Astrocyte of the cerebellum (primary cell): Measurements from ENCODE around the gene TMEM140.

Source experiments
- DNase-seq: peaks from one replicate; pipeline ENCODE4 v3.0.0-alpha.2; 2011; ENCODE audit warnings: low read depth
- H3K4me3 ChIP-seq: 2 replicates; pipeline ENCODE4 v1.5.1; 2011; ENCODE audit warnings: mild to moderate bottlenecking, low read depth, low read length, moderate library complexity
- CTCF ChIP-seq: IDR thresholded peaks from 2 replicates; pipeline ENCODE4 v1.5.1; 2012; ENCODE audit warnings: low read length, low read depth, moderate library complexity, mild to moderate bottlenecking; ENCODE audit errors: missing control alignments
- in situ Hi-C: cut with HindIII; loops from 2 replicates; pipeline ENCODE4 v1.10.0; 2017; ENCODE audit warnings: low sequenced_read_pairs

Gene TMEM140

GRCh38 chr7:135160858-135161653 is 13.2 kb downstream of the TMEM140 start:
- DNase-seq, result no peak
- H3K4me3 ChIP-seq, result no peak overlapping the region
- in situ Hi-C loops, result no loop called here
- TF ChIP-seq CTCF, result no peak

GRCh38 chr7:135161669-135162068 is 13.8 kb downstream of the TMEM140 start:
- no peak for TF ChIP-seq CTCF
- DNase-seq, result no peak
- H3K4me3 ChIP-seq, result no peak overlapping the region
- in situ Hi-C loops, result no loop called here

- H3K4me3 ChIP-seq, result no peak overlapping the region
- TF ChIP-seq CTCF, result no peak
- in situ Hi-C loops, result no loop called here
- DNase-seq, result no peak
Observed at GRCh38 chr7:135162382-135163001, 14.6 kb downstream of the TMEM140 start.

GRCh38 chr7:135164357-135165061 is 16.6 kb downstream of the TMEM140 start:
- no peak for TF ChIP-seq CTCF
- DNase-seq, result no peak

GRCh38 chr7:135165862-135166261 is 18.0 kb downstream of the TMEM140 start:
- in situ Hi-C loops, result no loop called here
- no peak overlapping the region for H3K4me3 ChIP-seq
- no peak for TF ChIP-seq CTCF
- DNase-seq, result no peak

More at GRCh38 chr7:135164357-135165061, 16.6 kb downstream of the TMEM140 start:
- H3K4me3 ChIP-seq, result no peak overlapping the region
- in situ Hi-C loops, result no loop called here

GRCh38 chr7:135166338-135166990 is 18.6 kb downstream of the TMEM140 start:
- no peak for DNase-seq
- no peak for TF ChIP-seq CTCF
- in situ Hi-C loops, result no loop called here
- H3K4me3 ChIP-seq, result no peak overlapping the region
